Measurements from ENCODE around the gene ASB16. TPM values are rescaled to one million over a fixed set of nuclear protein-coding genes. Genes with fewer than 3 reads are reported as not detected.

ASB16 gene
- total and polyA plus RNA-seq, 9 of the 15 experiments (the other 6 are each of a cell fraction or from before 2014, with no cell fraction given): 0.03 to 0.07 TPM; not detected in 7

DNA sequence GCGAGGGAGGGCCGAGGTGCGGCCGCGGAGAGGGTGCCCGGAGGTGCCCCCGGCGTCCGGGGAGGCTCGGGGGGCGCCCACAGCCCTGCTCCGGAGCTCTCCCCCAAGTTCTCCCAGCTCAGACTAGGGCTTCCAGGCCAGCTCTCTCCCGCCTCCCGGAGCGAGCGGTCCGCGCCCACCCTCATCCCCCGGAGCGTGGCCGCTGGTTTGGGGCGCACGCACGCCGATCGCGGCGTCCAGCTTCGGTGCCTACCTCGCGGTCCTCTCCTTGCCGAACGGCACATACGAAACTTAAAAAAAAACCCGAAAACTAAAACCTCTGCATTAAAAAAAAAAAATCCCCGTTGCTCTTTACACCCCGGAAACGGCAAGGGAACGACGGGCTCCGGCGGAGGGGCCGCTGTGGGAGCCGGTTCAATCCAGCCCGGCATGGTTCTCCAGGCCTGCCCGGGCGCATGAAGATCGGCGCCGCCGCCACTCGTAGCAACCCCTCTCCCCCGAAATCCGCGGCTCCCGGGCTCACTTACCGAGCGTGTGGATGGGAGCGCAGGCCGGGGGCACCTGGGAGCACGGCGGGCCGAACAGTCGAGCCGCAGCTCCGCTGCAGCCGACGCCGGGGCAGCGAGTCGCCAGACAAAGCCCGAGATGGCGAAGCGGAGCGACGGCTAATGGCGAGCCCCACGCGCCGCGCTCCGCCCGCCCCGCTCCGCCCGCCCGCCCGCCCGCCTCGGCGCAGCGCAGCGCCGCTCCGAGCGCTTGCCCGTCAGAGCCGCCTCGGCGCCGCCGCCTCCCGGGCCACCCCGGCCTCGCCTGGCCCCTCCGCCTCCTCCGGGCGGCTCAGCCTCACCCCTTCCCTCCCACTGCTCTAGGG is 49.9 kb downstream of the ASB16 start (continued):
- TF ChIP-seq, protein P1, sequence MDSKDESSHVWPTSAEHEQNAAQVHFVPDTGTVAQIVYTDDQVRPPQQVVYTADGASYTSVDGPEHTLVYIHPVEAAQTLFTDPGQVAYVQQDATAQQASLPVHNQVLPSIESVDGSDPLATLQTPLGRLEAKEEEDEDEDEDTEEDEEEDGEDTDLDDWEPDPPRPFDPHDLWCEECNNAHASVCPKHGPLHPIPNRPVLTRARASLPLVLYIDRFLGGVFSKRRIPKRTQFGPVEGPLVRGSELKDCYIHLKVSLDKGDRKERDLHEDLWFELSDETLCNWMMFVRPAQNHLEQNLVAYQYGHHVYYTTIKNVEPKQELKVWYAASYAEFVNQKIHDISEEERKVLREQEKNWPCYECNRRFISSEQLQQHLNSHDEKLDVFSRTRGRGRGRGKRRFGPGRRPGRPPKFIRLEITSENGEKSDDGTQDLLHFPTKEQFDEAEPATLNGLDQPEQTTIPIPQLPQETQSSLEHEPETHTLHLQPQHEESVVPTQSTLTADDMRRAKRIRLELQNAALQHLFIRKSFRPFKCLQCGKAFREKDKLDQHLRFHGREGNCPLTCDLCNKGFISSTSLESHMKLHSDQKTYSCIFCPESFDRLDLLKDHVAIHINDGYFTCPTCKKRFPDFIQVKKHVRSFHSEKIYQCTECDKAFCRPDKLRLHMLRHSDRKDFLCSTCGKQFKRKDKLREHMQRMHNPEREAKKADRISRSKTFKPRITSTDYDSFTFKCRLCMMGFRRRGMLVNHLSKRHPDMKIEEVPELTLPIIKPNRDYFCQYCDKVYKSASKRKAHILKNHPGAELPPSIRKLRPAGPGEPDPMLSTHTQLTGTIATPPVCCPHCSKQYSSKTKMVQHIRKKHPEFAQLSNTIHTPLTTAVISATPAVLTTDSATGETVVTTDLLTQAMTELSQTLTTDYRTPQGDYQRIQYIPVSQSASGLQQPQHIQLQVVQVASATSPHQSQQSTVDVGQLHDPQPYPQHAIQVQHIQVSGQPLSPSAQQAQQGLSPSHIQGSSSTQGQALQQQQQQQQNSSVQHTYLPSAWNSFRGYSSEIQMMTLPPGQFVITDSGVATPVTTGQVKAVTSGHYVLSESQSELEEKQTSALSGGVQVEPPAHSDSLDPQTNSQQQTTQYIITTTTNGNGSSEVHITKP (IDR thresholded peaks at IDR 0.05; ENCODE audit: partially characterized antibody): no peak
- TF ChIP-seq GATA2 (CRISPR knock-in tag; IDR thresholded peaks at IDR 0.05) (no peak), MXI1 (IDR thresholded peaks at IDR 0.05; ENCODE audit: low read depth, low read length) (no peak), ETS2 (tag; IDR thresholded peaks at IDR 0.05; ENCODE audit: borderline replicate concordance, poor library complexity, severe bottlenecking) (no peak), EP300 (IDR thresholded peaks at IDR 0.05; ENCODE audit: low read length) (no peak), ZNF175 (CRISPR knock-in tag; IDR thresholded peaks at IDR 0.05; ENCODE audit: low read depth) (no peak), ZNF766 (CRISPR knock-in tag; conservative IDR thresholded peaks at IDR 0.05) (no peak), PRMT5 (CRISPR knock-in tag; IDR thresholded peaks at IDR 0.05) (no peak), POLR2A (conservative IDR thresholded peaks at IDR 0.05) (peak; percentile 62), SMAD1 (IDR thresholded peaks at IDR 0.05; ENCODE audit: low read depth, low read length, partially characterized antibody) (no peak), ZFX (CRISPR knock-in tag; IDR thresholded peaks at IDR 0.05) (peak; percentile 84), ZNF347 (CRISPR knock-in tag; IDR thresholded peaks at IDR 0.05; ENCODE audit: low read depth) (no peak), ZNF140 (CRISPR knock-in tag; IDR thresholded peaks at IDR 0.05) (no peak), MECOM (CRISPR knock-in tag; IDR thresholded peaks at IDR 0.05) (no peak), YBX1 (IDR thresholded peaks at IDR 0.05) (no peak)
- TF ChIP-seq, protein P2, sequence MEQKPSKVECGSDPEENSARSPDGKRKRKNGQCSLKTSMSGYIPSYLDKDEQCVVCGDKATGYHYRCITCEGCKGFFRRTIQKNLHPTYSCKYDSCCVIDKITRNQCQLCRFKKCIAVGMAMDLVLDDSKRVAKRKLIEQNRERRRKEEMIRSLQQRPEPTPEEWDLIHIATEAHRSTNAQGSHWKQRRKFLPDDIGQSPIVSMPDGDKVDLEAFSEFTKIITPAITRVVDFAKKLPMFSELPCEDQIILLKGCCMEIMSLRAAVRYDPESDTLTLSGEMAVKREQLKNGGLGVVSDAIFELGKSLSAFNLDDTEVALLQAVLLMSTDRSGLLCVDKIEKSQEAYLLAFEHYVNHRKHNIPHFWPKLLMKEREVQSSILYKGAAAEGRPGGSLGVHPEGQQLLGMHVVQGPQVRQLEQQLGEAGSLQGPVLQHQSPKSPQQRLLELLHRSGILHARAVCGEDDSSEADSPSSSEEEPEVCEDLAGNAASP (IDR thresholded peaks at IDR 0.05): no peak
- TF ChIP-seq, protein P3, sequence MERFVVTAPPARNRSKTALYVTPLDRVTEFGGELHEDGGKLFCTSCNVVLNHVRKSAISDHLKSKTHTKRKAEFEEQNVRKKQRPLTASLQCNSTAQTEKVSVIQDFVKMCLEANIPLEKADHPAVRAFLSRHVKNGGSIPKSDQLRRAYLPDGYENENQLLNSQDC (CRISPR knock-in tag; IDR thresholded peaks at IDR 0.05): no peak
- TF ChIP-seq, protein P4, sequence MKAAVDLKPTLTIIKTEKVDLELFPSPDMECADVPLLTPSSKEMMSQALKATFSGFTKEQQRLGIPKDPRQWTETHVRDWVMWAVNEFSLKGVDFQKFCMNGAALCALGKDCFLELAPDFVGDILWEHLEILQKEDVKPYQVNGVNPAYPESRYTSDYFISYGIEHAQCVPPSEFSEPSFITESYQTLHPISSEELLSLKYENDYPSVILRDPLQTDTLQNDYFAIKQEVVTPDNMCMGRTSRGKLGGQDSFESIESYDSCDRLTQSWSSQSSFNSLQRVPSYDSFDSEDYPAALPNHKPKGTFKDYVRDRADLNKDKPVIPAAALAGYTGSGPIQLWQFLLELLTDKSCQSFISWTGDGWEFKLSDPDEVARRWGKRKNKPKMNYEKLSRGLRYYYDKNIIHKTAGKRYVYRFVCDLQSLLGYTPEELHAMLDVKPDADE (conservative IDR thresholded peaks at IDR 0.05; ENCODE audit: control insufficient read depth, low read depth, low read length): 0 out of 2 replicates have a peak, but pooled peaks have one; percentile 10
- TF ChIP-seq, protein P5, sequence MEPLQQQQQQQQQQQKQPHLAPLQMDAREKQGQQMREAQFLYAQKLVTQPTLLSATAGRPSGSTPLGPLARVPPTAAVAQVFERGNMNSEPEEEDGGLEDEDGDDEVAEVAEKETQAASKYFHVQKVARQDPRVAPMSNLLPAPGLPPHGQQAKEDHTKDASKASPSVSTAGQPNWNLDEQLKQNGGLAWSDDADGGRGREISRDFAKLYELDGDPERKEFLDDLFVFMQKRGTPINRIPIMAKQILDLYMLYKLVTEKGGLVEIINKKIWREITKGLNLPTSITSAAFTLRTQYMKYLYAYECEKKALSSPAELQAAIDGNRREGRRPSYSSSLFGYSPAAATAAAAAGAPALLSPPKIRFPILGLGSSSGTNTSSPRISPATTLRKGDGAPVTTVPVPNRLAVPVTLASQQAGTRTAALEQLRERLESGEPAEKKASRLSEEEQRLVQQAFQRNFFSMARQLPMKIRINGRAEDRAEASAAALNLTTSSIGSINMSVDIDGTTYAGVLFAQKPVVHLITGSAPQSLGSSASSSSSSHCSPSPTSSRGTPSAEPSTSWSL (CRISPR knock-in tag; IDR thresholded peaks at IDR 0.05; ENCODE audit: borderline replicate concordance): no peak
